Stimulated activated CD8-positive, alpha-beta memory T cell treated with anti-CD3 and anti-CD28 coated beads, Interleukin-7, amount 100 ng/mL, for 1 hour (primary cell): Measurements from ENCODE around the gene GPR156.
"Not testable (repeated sequence)": the region's sequence is repeated elsewhere in the genome, so short reads cannot be mapped to it uniquely, and the experiment has no call there.

ENCODE experiments used
- DNase-seq, 2 donors: peaks; one replicate each; pipeline ENCODE4 v3.0.0-alpha.2; 2020; ENCODE audit warnings: low read depth in 2 of 2

The GPR156 gene

GRCh38 chr3:120161902-120162301 is 123.1 kb downstream of the GPR156 start:
- no peak for DNase-seq

- DNase-seq = no peak
Measured at GRCh38 chr3:120160050-120160449, 125.0 kb downstream of the GPR156 start.

DNA sequence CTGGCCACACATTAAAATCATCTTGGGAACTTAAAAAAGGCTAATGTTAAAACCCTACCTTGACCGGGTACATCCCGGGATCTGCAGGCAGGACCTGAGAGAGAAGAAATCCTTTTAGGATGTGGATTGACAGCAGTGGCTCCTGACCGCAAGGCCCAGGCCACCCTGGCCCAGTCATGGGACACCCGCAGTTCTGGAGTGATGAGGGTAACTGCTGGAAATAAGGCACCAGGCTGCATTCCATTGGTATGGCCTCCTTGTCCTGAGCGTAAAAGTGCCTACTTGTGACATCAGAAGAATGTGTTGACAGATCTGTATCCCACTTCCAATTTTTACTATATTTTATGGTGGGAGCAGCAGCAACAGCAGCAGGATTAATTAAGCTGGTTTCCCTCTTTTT is 127.3 kb downstream of the GPR156 start:
- DNase-seq = no peak

- DNase-seq = no peak
Measured at GRCh38 chr3:120157113-120157512, 127.9 kb downstream of the GPR156 start.

- DNase-seq = no peak
Measured at GRCh38 chr3:120156699-120157098, 128.3 kb downstream of the GPR156 start.

GRCh38 chr3:120155694-120156093 is 129.3 kb downstream of the GPR156 start:
- DNase-seq = not testable (repeated sequence)

DNA sequence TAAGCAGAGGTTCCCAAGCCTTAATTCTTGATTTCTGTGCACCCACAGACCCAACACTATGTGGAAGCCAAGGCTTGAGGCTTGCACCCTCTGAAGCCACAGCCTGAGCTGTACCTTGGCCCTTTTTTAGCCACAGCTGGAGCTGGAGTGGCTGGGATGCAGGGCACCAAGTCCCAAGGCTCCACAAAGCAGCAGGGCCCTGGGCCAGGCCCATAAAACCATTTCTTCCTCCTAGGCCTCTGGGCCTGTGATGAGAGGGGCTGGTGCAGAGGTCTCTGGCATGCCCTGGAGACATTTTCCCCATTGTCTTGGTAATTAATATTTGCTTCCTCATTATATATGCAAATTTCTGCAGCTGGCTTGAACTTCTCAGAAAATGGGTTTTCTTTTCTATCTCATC is 129.9 kb downstream of the GPR156 start:
- DNase-seq = no peak

- DNase-seq = no peak
Measured at GRCh38 chr3:120153294-120153693, 131.7 kb downstream of the GPR156 start.

DNA sequence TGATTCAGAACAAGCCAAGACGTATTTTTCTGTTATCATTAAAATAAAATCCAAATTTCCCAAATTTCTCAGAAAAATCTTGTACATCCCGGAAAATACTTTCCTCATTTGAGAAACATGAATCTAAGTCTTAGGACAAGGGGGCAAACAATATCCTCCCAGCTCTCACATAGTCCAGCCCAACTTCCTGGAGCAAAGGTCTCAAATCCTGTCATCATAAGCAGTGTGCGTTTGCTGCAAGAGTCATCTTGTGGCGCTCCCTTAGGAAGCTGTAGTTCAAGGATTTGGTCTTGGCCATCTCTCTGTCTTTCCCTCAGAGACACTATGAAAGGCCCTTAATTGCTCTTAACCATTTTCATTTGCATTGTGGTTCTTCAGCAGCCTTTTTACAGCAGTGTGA is 133.2 kb downstream of the GPR156 start:
- DNase-seq = no peak

DNA sequence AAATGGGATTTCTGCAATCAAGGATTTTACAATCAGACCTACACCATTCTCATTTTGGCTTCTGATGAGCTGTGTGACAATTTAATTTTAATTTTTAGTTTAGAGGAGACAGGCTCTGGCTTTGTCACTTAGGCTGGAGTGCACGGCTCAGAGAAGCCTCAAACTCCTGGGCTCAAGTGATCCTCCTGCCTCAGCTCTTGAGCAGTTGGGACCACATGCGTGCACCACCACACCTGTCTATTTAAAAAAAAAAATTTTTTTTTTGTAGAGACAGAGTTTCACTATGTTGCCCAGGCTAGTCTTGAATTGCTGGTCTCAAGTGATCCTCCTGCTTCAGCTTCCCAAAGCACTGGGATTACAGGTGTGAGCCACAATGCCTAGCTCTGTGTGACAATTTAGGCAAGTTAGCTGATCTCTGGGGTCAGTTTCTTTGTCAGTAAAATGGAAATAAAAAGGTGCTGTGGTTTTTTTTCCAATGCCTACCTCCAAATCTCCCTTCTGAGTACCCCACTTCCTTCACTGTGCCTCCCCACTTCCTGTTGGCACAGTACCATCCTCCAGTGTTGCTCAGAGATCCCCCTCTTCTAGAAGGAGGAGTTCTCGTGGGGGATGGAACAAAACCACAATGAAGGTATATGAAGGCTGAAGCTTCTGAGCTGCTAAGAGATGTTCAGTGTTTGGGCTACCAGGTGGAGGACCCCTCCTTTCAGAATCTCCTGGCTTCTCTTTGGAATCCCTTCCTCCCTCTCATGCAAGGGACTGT is 136.7 kb downstream of the GPR156 start:
- DNase-seq = no peak

- no peak for DNase-seq
Measured at GRCh38 chr3:120147072-120147871, 137.8 kb downstream of the GPR156 start.

GRCh38 chr3:120145542-120146285 is 139.3 kb downstream of the GPR156 start:
- no peak for DNase-seq

GRCh38 chr3:120144267-120144666 is 140.8 kb downstream of the GPR156 start:
- no peak for DNase-seq

DNA sequence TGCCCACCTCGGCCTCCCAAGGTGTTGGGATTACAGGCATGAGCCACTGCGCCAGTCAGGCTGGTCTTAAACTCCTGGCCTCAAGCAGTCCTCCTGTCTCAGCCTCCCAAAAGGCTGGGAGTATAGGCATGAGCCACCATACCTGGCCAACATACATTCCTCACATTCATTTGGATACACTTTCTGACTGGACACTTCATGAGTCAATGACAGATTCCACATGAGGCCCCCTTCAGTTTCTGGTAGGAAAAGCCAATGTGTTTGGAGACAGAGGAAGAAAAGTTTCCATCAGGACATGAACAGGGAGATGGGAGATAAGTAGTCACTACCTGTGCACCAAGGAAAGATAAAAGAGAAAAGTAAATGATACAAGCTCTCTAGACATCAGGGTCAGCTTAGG is 141.3 kb downstream of the GPR156 start:
- no peak for DNase-seq

DNA sequence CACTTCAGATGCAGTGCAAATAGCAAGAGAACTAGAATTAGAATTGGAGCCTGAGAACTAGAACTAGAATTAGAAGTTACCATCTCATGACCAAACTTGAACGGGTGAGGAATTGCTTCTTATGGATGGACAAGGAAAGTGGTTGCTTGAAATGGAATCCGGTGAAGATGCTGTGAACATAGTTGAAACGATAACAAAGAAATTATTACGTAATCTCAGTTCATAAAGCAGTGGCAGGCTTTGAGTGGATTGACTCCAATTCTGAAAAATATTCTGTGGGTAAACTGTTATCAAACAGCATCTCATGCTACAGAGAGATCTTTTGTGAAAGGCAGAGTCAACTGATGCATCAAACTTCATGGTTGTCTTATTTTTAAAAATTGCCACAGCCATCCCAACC is 142.8 kb downstream of the GPR156 start:
- DNase-seq = no peak

- DNase-seq = no peak
Measured at GRCh38 chr3:120140098-120140742, 144.8 kb downstream of the GPR156 start.

- DNase-seq = no peak
Measured at GRCh38 chr3:120139140-120139539, 145.9 kb downstream of the GPR156 start.

DNA sequence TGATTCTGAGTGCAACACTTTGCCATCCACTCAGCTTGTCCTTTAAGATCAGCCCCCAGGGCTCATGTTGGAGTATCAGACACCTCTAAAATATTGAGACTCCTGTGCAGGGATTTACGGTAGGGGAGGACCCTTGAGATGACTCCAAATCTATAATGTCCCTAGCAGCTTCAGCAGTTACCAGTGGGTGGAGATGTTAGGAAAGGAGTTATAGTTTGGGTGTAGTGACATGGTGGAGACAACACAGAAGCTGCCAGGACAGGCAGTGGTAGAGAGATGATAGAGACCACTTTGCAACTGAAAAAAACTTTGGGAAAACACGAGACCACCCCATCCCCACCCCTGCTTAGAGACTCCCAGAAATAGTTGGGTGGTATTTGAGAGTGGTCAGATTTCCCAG is 147.5 kb downstream of the GPR156 start:
- DNase-seq = no peak

GRCh38 chr3:120130656-120131055 is 154.4 kb downstream of the GPR156 start:
- no peak for DNase-seq

- no peak for DNase-seq
Measured at GRCh38 chr3:120129718-120130513, 155.1 kb downstream of the GPR156 start.

- no peak for DNase-seq
Measured at GRCh38 chr3:120129051-120129450, 156.0 kb downstream of the GPR156 start.
